Retinal pigment epithelial cell (primary cell): ENCODE measurements around the gene CKM.

Source experiments
- DNase-seq: peaks from one replicate; pipeline ENCODE4 v3.0.0-alpha.2; 2010; ENCODE audit warnings: low read depth
- H3K4me3 ChIP-seq: 2 replicates; pipeline ENCODE4 v1.5.1; 2011; ENCODE audit warnings: mild to moderate bottlenecking, low read length, control low read depth, moderate library complexity
- TF ChIP-seq, protein P1 (sequence below): conservative IDR thresholded peaks from 2 replicates; pipeline ENCODE4 v1.5.1; 2011; ENCODE audit warnings: low read depth, low read length, control low read depth, inconsistent platforms

CKM gene

DNA sequence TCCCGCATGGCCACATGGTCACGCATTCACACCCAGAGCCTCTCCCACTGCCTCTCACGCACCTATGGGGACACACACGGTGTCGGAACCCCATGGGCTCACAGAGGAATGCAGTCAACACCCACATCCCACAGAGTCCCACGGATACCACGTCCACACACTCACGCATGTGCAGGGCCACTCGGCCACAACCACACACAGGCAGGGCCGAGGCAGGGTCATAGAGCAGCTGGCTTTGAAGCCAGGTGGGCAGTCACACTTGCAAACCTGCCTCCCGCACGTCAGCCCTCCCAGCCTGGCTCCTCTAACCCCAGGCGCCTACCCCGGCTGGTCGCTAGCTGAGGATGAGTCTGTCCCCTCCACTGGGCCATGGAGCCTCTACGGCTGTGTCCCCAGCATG lies 39.6 kb upstream of the CKM start:
- DNase-seq: no peak
- TF ChIP-seq, protein P1, sequence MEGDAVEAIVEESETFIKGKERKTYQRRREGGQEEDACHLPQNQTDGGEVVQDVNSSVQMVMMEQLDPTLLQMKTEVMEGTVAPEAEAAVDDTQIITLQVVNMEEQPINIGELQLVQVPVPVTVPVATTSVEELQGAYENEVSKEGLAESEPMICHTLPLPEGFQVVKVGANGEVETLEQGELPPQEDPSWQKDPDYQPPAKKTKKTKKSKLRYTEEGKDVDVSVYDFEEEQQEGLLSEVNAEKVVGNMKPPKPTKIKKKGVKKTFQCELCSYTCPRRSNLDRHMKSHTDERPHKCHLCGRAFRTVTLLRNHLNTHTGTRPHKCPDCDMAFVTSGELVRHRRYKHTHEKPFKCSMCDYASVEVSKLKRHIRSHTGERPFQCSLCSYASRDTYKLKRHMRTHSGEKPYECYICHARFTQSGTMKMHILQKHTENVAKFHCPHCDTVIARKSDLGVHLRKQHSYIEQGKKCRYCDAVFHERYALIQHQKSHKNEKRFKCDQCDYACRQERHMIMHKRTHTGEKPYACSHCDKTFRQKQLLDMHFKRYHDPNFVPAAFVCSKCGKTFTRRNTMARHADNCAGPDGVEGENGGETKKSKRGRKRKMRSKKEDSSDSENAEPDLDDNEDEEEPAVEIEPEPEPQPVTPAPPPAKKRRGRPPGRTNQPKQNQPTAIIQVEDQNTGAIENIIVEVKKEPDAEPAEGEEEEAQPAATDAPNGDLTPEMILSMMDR: no peak
- H3K4me3 ChIP-seq: no peak overlapping the region

DNA sequence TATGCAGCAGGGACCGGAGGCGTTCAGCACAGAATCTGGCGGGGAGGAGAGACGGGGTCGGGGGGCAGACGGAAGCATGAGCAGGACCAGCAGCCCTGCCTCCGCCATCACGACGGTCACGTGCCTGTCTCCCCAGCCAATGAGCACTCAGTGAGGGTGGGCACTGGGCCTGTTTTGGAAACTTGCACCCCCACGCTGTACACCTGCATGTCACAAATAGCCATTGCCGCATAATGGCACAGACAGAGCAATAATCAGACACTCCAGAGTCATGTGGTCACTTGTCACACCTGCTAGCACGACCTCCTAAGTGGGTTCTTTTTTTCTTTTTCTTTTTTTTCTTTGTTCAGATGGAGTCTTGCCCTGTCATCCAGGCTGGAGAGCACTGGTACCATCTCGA lies 38.9 kb upstream of the CKM start:
- no peak for DNase-seq
- TF ChIP-seq, protein P1: no peak
- H3K4me3 ChIP-seq: no peak overlapping the region

DNA sequence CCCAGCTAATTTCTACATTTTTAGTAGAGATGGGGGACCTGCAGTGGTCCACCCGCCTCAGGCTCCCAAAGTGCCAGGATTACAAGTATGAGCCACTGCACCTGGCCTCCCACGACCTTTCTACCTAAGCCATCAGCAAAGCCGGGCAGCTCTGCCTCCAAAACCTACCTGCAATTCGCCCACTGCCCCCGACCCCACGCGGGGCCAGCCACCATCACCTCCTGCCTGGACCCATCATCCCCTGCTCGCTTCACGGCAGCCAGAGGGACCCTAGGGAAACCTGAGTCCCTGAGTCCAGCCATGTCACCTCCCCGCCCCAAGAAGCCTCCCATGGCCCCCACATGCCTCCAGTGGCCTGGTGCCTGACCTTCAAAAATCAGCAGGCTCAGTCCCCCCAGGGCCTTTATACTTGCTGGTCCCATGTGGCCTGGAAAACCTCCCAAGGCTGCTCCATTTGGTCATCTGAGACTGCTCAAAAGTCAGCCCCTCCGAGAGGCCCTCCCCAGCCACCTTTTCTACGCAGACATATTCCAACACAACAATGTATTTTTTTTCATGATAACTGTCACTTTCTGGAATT lies 35.6 kb upstream of the CKM start:
- DNase-seq: no peak
- H3K4me3 ChIP-seq: no peak overlapping the region
- TF ChIP-seq, protein P1: no peak

- no peak overlapping the region for H3K4me3 ChIP-seq
- no peak for DNase-seq
- TF ChIP-seq, protein P1: no peak
Observed at GRCh38 chr19:45357445-45357783, 34.7 kb upstream of the CKM start.

DNA sequence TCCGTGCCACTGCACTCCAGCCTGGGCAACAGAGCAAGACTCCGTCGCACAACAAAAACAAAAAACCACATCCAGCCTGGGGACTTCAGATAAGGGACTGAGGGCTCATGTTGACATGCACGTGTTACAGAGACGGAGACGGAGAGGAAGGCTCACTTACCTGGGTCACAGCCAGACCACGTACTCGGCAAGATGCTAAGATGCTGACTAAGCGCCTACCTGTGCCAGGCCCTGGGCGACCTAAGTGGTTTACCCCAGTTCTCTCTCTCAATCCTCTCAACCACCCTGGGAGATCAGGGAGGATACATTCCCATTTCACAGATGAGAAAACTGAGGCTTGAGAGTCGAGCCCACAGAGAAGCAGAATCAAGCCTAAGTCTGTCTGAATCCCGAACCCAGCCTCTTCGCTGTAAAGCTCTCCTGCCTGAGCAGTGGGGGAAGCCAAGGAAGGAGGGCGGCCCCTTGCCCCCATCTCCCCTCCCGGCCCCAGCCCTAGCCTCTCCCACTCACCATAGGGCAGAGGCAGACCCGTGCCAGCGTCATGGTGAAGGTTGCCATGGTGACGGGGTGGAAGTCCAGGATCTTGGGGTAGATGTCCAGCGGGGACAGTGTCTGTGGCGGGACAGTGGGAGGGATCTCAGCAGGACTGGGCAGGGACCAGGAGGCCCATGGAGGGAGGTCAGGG lies 34.2 kb upstream of the CKM start:
- TF ChIP-seq, protein P1: no peak
- DNase-seq: no peak
- no peak overlapping the region for H3K4me3 ChIP-seq

GRCh38 chr19:45355910-45356309 lies 33.2 kb upstream of the CKM start:
- TF ChIP-seq, protein P1: no peak
- no peak overlapping the region for H3K4me3 ChIP-seq
- no peak for DNase-seq

GRCh38 chr19:45355402-45355801 lies 32.7 kb upstream of the CKM start:
- no peak for DNase-seq
- H3K4me3 ChIP-seq: no peak overlapping the region
- TF ChIP-seq, protein P1: no peak
